NT2/D1 (cell line): Measurements from ENCODE around the gene C20orf144.

ENCODE experiments used
- YY1 ChIP-seq: IDR thresholded peaks from 2 replicates; pipeline ENCODE4 v1.6.1; 2011; ENCODE audit not compliant: insufficient read length, insufficient read depth
- ZNF274 ChIP-seq: IDR thresholded peaks from 2 replicates; pipeline ENCODE4 v1.6.1; 2011; ENCODE audit warnings: mild to moderate bottlenecking, low read depth, low read length

GRCh38 chr20:33681728-33682353 lies 19.7 kb downstream of the C20orf144 start:
- TF ChIP-seq YY1 (no peak), ZNF274 (no peak)
